ENCODE measurements around the gene ERVW-1.

ERVW-1 gene

DNA sequence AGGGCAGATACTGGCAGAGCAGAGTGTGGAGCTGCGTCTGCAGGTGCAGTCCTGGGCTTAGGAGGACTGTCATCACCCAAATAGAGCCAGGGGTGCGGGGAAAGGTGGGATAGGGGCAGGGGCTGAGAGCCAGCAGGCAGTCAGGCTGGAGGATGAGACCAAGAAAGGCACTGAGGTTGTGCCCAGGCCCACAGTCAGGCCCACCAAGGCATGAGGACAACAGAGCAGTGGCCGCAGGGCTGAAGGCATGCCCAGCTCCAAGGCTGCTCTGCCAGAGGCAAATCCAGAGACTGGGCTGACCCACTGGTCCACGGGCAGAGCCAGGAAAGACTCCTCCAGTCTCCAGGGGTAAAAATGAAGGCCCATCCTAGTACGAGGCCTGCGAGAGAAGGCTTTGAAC lies 54.8 kb downstream of the ERVW-1 start:
- no peak overlapping the region for H3K9ac ChIP-seq (ENCODE audit: low read length)
- TF ChIP-seq EZH2phosphoT487 (IDR thresholded peaks at IDR 0.05; ENCODE audit: low read depth) (no peak), CTCF (IDR thresholded peaks at IDR 0.05; ENCODE audit: low read depth, low read length) (no peak)
- H3K27ac ChIP-seq (ENCODE audit: low read length) = no peak overlapping the region
- no peaks in the 10 kb centered on the region for H3K27me3 ChIP-seq (ENCODE audit: low read depth, low read length)
- H2AFZ ChIP-seq (ENCODE audit: low read depth, low read length) = no peak overlapping the region
- peaks cover 6% of the 10 kb centered on the region; the same call in 1 of the 2 replicates for H3K4me1 ChIP-seq (ENCODE audit: low read length)
- H3K4me2 ChIP-seq (ENCODE audit: low read length) = no peak overlapping the region
- H3K9me3 ChIP-seq (ENCODE audit: insufficient read depth, low read length) = no peaks in the 10 kb centered on the region
- no peaks in the 10 kb centered on the region for H4K20me1 ChIP-seq (ENCODE audit: insufficient read depth, low read length)
- no peak overlapping the region for H3K4me3 ChIP-seq (ENCODE audit: low read length)
- H3K36me3 ChIP-seq (replicated peaks; ENCODE audit: low read depth, low read length) = no peaks in the 10 kb centered on the region
- no peaks in the 10 kb centered on the region for H3K79me2 ChIP-seq (ENCODE audit: low read length)

DNA sequence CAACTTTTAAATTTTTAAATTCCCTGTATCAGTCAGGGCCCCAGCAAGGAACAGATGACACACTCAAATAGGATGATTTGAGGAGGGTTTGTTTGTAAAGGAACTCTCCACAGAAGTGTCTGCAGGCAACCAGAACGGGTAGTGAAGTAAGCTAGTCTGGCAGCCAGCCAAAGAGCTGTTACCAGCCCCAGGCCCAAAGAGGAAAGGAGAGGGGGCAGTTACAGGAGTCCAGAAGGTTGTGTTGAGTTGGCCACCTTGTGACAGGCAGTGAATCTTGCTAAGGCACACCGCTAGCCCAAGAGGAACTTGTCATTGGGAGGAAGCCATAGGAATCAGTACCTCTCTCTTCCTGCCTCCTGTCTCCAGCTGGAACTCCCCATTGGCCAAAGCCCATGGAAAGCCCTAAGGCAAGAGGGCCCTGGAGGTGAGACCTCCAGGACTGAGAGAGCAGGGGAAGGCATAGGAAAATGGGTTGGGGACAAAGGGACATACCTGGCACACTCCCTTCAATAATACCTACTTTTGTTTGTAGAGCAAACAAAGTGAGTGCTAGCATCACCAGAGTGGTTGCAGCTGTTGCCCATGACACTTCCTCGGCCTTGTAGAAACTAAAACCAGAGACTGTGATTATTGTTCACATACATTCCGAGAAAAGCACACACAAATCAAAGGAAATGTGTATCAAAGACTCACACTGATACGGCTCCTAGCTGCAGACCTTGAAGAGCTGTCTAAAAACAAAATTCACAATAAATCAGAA lies 55.9 kb downstream of the ERVW-1 start:
- Histone ChIP-seq H3K4me1 (ENCODE audit: low read length) (peaks cover 6% of the 10 kb centered on the region; the same call in 1 of the 2 replicates), H3K27me3 (ENCODE audit: low read depth, low read length) (no peaks in the 10 kb centered on the region), H3K9me3 (ENCODE audit: insufficient read depth, low read length) (no peaks in the 10 kb centered on the region), H3K27ac (ENCODE audit: low read length) (no peak overlapping the region), H3K4me2 (ENCODE audit: low read length) (no peak overlapping the region), H3K9ac (ENCODE audit: low read length) (no peak overlapping the region), H3K36me3 (replicated peaks; ENCODE audit: low read depth, low read length) (no peaks in the 10 kb centered on the region), H2AFZ (ENCODE audit: low read depth, low read length) (no peak overlapping the region), H4K20me1 (ENCODE audit: insufficient read depth, low read length) (no peaks in the 10 kb centered on the region), H3K79me2 (ENCODE audit: low read length) (no peaks in the 10 kb centered on the region), H3K4me3 (ENCODE audit: low read length) (no peak overlapping the region)
- TF ChIP-seq EZH2phosphoT487 (IDR thresholded peaks at IDR 0.05; ENCODE audit: low read depth) = no peak
- TF ChIP-seq CTCF (IDR thresholded peaks at IDR 0.05; ENCODE audit: low read depth, low read length) = no peak
